GM19239 (cell line): ENCODE data around the gene PPP1R15B.

Source experiments
- DNase-seq: peaks from one replicate; pipeline ENCODE4 v3.0.0; 2011; ENCODE audit warnings: low spot score; ENCODE audit not compliant: insufficient read length
- FAIRE-seq: peaks from 2 replicates; lab custom pipeline; 2011; peaks lifted over from hg19 to GRCh38; lab: Jason Lieb, UNC

Gene PPP1R15B

DNA sequence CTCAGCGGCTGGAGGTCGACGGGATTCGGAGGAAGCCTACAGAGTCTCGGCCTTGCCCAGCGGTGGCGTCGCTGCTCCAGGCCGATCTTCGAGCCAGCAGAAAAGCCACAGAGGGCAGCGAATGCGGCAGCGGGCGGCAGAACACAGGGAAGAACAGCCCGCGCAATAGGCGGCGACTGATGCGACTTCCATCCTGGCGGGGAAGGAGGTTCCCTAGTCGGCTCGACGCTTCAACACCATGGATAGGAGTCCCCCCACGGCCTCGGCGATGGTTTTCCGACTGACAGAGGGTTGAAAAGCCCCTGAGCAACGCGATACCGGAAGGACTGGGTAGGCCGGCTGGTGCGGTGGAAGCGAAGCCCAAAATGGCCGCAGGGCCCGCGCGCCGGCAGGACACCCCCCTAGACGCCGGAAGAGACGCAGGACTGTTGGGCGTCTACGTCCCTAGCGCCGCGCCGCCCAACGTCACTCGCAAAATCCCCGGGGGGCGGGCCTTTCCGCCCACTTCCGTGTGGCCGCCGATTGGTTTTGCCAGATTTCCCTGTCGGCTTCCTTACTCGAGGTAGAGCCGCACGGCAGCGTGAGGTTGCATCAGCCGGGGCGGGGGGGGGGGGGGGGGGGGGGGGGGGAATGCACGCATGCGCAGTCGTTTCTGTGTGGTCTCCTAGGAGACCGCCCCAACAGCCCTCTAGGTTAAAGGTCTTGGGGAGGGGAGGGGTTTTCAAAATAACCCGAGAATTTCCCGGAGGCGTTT lies at the start of gene PPP1R15B:
TSS of gene PPP1R15B (minus strand) at position 367 of the 754 bp plus-strand sequence. CDS start 406 bp downstream, outside the sequence.
- DNase-seq (peak; percentile 85), FAIRE-seq (peak; percentile 91)

DNA sequence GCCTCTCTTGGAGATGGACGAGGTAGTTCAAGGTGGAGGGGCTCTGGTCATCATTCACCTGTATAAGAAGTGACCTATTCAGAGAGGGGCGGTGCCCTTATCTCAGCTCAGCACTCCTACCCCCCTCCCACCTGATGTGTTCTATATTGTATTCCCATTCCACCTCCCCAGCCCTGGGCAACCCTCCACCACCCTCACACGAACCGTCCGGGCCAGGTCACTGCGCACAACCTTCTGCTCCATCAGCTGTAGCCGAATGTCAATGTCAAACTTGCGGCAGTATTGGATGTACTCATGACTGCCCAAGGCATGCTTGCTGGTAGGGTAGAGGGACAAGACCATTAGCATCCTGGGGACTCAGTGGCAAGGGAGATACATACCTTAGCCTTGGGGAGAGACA lies 48.7 kb upstream of the PPP1R15B start:
- FAIRE-seq: no peak
- DNase-seq: no peak

DNA sequence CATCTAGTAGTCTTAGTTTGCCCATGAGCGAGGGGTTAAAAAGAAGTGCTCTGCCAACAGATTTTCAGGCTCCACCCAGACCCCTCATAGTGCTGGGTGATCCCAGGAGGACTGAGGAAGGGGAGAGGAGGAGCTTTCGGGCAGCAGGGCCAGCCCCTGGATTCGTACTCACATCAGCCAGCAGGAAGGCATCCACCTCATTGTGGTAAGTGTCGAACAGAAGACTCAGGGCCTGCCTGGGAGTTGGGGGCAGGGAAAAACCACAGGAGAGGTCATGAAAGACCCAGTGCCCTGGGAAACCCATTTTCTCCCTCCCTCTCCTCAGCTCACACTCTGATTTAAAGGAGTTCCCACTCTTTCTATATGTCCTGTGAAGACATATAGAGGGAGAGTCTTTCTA lies 48.1 kb upstream of the PPP1R15B start:
- no peak for FAIRE-seq
- DNase-seq: no peak

GRCh38 chr1:204457666-204458065 lies 46.0 kb upstream of the PPP1R15B start:
- FAIRE-seq (no peak), DNase-seq (no peak)

DNA sequence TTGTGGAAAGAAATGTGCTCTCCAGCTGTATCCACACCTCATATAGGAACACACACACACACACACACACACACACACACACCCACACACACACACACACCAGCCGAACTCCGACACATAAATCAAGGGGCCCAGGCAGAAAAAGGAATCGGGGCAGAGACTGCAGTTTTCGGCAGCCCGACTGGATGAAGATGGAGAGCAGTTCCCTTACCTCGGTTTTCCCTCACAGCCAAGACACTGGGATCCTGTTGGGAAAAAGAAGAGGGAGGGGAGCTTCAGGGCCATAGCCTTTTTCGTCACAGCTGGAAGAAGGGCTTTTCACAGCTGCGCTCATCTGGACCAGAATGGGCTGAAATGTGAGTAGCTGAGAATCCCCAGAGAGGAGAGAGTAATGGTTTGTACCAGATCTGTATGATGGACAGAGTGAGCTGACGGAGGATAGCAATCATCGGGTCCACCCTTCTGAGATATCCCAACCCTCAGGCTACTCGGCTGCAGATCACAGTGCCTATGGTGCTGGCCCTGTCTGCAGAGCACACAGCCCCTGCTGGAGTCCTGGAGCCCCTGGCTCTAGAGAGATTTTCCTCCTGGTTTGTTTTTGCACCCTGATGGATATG lies 45.3 kb upstream of the PPP1R15B start:
- no peak for FAIRE-seq

DNA sequence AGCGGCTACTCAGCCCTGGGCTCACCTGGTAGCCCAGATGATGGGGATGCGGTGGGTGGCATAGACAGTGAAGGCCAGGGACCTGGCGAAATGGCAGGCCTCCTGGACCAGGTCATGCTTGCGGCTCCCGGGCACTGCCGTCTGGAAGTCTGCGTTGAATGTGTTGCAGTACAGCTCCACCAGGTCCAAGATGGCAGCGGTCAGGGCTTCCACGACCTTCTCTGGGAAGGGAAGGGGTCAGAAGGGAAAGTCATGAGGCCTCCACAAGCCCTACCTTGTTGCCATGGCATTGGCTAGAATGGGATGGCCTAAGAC lies 44.2 kb upstream of the PPP1R15B start:
- no peak for DNase-seq
- FAIRE-seq: no peak

More for the DNA sequence above, 45.3 kb upstream of the PPP1R15B start:
- no peak for DNase-seq

DNA sequence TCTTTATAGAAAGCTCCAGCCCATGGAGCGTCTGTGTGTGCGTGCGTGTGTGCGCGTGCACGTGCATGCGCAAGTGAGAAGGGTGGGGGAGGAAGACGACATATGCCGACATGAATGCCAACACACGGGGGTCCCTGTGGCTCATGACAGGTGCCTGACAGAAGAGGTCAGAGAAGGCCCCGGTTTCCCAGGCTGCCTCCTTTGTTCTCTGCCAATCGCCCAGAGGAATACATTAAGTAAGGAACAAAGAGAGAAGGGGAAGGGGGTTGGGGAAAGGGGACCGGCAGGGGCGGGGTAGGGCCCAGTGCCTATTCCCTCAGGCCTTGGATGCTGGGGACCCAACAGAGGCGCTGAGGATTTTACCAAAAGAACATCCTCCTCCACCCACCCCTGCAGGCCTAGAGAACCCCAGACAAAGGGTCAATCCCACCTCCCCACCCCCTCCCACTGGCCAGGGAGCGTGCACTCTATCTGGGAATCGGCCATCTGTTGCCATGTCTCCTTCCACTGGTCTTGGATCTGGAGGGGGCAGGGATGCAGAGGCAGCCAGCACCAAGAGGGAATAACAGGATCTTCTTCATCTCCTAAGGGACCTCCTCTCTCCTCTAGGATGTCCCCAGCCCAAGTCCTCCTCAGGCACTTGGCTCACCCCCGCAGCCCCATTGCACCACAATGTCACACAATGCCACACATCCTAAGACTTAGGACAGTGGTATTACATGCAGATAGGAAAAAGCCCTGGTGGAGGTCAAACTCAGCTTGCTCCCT lies 43.6 kb upstream of the PPP1R15B start:
- DNase-seq (no peak), FAIRE-seq (no peak)

- no peak for DNase-seq
- FAIRE-seq: no peak
Measured at GRCh38 chr1:204454476-204454875, 42.9 kb upstream of the PPP1R15B start.

GRCh38 chr1:204453141-204453772 lies 41.6 kb upstream of the PPP1R15B start:
- DNase-seq (peak; percentile 57), FAIRE-seq (peak; percentile 94)

- DNase-seq: no peak
- FAIRE-seq: no peak
Measured at GRCh38 chr1:204451352-204452124, 39.9 kb upstream of the PPP1R15B start.

DNA sequence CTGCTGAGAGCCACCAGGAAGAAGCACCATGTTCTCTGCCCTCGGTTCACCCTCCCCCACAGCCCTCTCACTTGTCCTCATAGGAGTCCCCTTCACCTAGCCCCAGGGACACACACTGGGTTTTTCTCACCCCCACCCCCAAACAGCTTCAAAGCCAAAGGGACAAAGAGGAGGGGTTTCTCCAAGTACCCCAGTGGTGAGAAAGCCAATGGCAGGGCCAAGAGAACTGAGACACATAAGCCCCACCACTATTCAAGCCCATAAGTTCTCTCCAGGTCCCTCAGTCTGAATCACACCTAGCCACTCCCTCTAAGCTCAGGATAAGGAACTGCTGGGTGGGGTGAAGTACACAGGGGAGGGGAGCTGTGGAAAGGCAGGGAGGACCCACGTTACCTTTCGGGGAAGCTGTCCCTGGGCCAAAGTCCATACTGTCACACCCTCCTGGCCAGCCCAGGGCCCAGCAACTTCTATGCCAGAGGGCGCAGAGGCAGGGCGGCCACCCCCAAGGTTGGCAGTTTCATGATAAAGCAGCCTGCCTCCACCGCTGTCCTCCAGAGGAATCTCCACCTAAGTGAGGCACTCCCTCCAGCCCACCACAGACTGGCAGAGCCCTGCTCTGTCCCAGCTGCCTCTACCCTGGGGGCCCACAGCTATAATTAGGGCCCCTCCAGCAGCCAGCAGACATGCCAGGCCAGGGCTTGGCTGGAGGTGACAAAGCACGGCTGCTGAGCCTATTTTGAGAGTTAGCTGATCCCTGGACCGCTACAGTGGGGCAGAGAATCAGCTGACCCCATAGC lies 39.0 kb upstream of the PPP1R15B start:
- DNase-seq: no peak
- no peak for FAIRE-seq

GRCh38 chr1:204449678-204450280 lies 38.2 kb upstream of the PPP1R15B start:
- no peak for DNase-seq
- no peak for FAIRE-seq

GRCh38 chr1:204448991-204449677 lies 37.5 kb upstream of the PPP1R15B start:
- no peak for DNase-seq
- FAIRE-seq: no peak

GRCh38 chr1:204448344-204448964 lies 36.8 kb upstream of the PPP1R15B start:
- DNase-seq (no peak), FAIRE-seq (no peak)

- FAIRE-seq (no peak), DNase-seq (no peak)
Measured at GRCh38 chr1:204447736-204448135, 36.1 kb upstream of the PPP1R15B start.

DNA sequence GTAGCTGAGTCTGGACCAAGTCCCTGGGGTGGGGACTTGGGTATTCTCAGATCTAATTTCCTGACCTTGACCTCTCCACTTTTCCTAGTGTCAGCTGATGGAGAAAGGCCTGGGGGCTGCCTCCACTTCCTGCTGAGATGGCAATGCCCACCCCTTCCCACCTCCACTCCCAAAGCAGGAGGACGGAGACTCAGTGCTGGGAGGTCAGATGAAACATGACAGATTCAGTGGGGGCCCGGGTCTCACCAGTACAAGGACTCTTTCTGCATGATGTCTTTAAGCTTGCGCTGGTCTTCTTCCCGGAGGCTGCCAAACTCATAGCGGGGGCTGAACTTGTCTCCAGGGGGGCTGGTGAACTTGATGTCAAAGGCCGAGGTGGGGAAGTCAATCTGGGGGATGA lies 35.6 kb upstream of the PPP1R15B start:
- FAIRE-seq (no peak), DNase-seq (no peak)

DNA sequence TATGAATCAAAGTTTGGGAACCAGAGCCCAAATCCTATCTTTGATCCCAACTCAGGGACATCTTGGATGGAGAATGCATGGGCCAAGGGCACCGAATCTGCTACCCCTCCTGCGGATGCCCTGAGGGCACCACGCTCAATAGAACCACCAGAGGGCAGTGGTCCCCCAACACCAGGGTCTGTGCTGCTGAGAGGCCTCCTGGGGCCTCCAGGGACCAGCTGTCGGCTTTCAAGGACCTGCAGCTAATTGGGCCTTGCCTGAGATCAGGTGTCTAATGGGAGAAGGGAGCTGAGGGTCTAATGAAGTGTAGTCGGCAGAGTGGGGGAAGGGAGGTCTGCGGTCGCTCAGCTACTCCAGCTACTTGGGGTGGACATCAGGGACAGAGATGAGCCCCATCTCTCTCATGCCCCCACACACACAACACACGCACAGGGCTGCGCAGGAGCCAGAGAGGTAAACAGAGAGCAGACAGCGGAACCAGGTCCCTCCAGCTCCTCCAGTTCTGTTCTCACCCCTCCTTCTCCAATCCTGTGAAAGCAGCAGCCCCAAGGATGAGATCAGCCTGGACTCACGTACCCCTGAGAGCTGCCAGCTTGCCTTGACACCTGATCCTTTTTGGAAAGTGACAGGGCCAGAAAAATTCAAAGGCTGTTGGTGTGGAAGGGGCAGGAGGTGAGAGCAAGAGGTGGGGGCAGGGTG lies 34.9 kb upstream of the PPP1R15B start:
- peak; percentile 86 for DNase-seq
- FAIRE-seq: peak; percentile 92
